ENCODE data around the gene CRPPA. TPM values are rescaled to one million over a fixed set of nuclear protein-coding genes. Genes with fewer than 3 reads are reported as not detected.

CRPPA gene
- total RNA-seq, 4 donors from 2014 or later = 0.51 to 2.3 (median 1.5) TPM

DNA sequence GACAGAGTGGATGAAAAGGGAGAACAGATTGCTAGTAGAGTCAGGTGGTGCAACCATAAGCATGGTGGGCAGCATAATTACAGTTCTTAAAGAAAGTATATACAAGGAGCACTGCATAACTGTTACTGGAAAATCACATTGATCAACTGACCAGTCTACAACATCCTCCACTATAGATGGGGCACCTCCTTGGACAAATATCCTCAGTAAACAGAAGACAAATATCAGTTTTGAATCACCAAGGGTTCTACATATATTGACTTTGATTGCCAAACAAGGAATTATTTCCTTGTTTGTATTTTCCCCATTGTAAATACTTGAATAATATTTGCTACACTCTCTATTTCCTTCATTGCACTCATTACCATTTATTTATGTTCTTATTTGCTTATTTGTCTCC lies 17.6 kb upstream of the CRPPA start:
- DNase-seq (ENCODE audit: low spot score in 2 of 2) = no peak
- intact Hi-C loops (cut with DNase I; ENCODE audit: low total_unique reads) = loop anchor here (10.0 kb wide), 1 partner anchor 126 kb away; no protein-coding TSS in a partner anchor
- TF ChIP-seq, protein P1, sequence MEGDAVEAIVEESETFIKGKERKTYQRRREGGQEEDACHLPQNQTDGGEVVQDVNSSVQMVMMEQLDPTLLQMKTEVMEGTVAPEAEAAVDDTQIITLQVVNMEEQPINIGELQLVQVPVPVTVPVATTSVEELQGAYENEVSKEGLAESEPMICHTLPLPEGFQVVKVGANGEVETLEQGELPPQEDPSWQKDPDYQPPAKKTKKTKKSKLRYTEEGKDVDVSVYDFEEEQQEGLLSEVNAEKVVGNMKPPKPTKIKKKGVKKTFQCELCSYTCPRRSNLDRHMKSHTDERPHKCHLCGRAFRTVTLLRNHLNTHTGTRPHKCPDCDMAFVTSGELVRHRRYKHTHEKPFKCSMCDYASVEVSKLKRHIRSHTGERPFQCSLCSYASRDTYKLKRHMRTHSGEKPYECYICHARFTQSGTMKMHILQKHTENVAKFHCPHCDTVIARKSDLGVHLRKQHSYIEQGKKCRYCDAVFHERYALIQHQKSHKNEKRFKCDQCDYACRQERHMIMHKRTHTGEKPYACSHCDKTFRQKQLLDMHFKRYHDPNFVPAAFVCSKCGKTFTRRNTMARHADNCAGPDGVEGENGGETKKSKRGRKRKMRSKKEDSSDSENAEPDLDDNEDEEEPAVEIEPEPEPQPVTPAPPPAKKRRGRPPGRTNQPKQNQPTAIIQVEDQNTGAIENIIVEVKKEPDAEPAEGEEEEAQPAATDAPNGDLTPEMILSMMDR (IDR thresholded peaks at IDR 0.05) = no peak
- no peak for TF ChIP-seq POLR2A (IDR thresholded peaks at IDR 0.05)
- H3K4me3 ChIP-seq (ENCODE audit: low read depth, poor library complexity, severe bottlenecking) = no peak overlapping the region

DNA sequence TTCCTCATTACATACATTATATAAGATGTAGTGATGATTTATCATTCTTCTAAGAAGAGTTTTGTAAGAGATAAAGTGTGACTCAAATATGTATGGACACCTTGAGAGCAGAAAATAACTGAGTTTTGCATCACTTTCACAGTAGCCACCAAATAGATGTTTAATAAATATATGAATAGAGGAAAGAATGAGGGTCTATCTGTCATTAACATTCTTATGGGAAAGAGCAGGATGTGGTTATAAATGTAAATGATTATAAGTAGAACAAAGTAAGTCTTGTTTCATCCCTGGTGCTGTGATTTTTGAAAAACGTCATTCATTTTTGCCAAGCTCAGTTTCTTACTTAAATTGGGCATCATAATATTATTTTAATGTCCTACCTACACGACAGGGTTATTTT lies 15.0 kb upstream of the CRPPA start:
- DNase-seq (ENCODE audit: low spot score in 2 of 2) = no peak
- no peak for TF ChIP-seq POLR2A (IDR thresholded peaks at IDR 0.05)
- TF ChIP-seq, protein P1 (IDR thresholded peaks at IDR 0.05) = no peak
- WGBS, 2 donors = 74 to 75% methylated on average over 2 of the region's 2 CpGs
- intact Hi-C loops (cut with DNase I; ENCODE audit: low total_unique reads) = loop anchor here (10.0 kb wide), 1 partner anchor 128 kb away; no protein-coding TSS in a partner anchor
- H3K4me3 ChIP-seq (ENCODE audit: low read depth, poor library complexity, severe bottlenecking) = no peak overlapping the region

DNA sequence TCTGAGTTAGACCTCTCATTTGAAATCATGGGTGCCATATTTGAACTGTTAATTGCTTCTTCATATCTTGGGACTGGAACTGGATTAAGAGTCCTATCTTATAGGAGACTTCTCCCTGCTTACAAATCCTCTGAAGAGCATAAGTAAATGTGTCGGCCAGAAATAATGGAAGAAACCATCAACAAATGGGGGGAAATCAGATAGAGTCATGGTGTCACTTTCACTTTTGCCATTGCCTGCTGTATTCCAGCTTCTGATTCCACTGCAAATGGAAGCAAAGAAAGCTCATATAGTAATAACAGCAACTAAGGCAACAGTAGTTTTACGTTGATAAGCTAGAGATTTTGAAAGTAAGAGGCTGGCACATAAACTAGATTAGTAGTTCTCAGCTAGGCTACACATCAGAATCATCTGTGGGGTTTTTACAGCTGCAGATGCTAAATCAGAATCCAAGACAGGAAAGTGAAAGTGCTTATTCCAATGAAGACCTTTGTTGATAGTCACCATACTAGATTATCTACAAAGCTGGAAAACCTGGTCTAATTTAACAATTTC lies 12.3 kb upstream of the CRPPA start:
- WGBS, 2 donors = 82 to 86% methylated on average over 2 of the region's 2 CpGs
- no peak overlapping the region for H3K4me3 ChIP-seq (ENCODE audit: low read depth, poor library complexity, severe bottlenecking)
- no peak for DNase-seq (ENCODE audit: low spot score in 2 of 2)
- TF ChIP-seq POLR2A (IDR thresholded peaks at IDR 0.05) = no peak
- TF ChIP-seq, protein P1 (IDR thresholded peaks at IDR 0.05) = no peak
- intact Hi-C loops (cut with DNase I; ENCODE audit: low total_unique reads) = loop anchor here (10.0 kb wide), 1 partner anchor 131 kb away; no protein-coding TSS in a partner anchor

DNA sequence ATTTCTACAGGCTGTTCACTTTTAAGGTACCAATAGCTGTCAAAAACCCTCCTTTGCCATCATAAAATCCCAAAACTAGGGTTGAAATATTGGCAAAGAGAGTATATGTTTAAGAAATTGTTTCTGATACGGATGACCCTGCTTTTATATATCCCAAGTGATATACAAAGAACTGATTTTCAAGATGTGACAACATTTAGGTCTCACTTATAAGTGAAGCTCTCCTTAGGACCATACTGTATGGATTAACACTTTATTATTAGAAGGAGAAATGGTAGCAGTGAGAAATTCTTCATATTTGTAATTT lies 11.0 kb upstream of the CRPPA start:
- WGBS, 2 donors = 90 to 98% methylated on average over 1 of the region's 1 CpG
- intact Hi-C loops (cut with DNase I; ENCODE audit: low total_unique reads) = loop anchor here (10.0 kb wide), 1 partner anchor 132 kb away; no protein-coding TSS in a partner anchor
- TF ChIP-seq, protein P1 (IDR thresholded peaks at IDR 0.05) = no peak
- no peak for TF ChIP-seq POLR2A (IDR thresholded peaks at IDR 0.05)
- DNase-seq (ENCODE audit: low spot score in 2 of 2) = no peak
- no peak overlapping the region for H3K4me3 ChIP-seq (ENCODE audit: low read depth, poor library complexity, severe bottlenecking)

DNA sequence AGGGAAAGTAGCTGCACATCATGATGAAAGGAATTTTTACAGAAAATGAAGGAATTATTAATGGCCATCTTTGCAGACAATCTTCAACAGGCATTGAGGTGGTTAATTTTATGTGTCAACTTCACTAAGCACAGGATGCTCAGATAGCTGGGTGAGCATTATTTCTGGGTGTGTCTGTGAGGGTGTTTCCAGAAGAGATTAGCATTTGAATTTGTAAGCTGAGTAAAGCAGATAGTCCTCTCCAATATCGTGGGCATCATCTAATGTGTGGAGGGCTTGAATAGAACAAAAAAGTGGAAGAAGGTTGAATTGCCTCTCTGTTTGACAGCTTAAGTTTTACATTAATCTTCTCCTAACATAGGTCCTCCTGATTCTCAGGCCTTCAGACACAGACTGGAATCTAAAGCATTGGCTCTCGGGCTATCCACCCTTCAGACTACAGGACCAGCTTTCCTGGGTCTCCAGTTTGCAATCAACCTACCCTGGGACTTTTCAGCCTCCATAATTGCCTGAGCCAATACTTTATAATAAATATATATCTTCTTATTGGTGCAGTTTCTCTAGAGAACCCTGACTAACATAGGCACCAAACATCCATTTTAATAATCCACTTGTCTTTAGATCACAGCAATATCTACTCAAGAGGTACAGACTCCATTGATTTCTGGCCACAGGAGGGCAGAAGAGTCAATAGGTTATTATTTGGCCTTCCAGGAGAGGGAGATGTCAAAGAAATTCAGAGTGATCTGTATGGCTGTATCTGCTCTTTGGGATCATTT lies 10.5 kb upstream of the CRPPA start:
- WGBS, 2 donors = 84 to 88% methylated on average over 2 of the region's 2 CpGs
- no peak overlapping the region for H3K4me3 ChIP-seq (ENCODE audit: low read depth, poor library complexity, severe bottlenecking)
- intact Hi-C loops (cut with DNase I; ENCODE audit: low total_unique reads) = loop anchor here (10.0 kb wide), 1 partner anchor 133 kb away; no protein-coding TSS in a partner anchor
- peak in 1 of 2 donors; percentile 20 for DNase-seq (ENCODE audit: low spot score in 2 of 2)
- TF ChIP-seq POLR2A (IDR thresholded peaks at IDR 0.05) = no peak
- TF ChIP-seq, protein P1 (IDR thresholded peaks at IDR 0.05) = no peak
